ENCODE data around the gene CACNA1A.

DNA sequence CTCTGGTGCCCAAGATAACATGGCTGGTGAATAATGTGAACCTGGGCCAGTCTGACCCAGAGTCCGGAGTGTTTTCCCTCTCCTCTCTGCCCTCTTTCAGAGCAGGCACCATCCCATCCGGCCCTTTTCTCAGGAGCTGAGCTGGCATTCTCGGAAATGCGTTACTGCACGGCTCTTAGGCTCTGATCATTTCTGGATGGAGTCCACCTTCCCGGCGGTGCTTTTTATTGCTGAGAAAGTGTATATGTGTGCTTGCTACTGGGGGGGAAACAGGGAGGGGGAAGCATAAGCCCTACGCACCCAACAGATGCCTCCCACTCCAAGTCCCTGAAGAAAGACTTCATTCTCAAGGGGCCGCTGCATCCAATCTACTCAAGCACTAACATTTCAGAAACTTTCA lies 6.6 kb downstream of the CACNA1A start:
- TF ChIP-seq, protein P1, sequence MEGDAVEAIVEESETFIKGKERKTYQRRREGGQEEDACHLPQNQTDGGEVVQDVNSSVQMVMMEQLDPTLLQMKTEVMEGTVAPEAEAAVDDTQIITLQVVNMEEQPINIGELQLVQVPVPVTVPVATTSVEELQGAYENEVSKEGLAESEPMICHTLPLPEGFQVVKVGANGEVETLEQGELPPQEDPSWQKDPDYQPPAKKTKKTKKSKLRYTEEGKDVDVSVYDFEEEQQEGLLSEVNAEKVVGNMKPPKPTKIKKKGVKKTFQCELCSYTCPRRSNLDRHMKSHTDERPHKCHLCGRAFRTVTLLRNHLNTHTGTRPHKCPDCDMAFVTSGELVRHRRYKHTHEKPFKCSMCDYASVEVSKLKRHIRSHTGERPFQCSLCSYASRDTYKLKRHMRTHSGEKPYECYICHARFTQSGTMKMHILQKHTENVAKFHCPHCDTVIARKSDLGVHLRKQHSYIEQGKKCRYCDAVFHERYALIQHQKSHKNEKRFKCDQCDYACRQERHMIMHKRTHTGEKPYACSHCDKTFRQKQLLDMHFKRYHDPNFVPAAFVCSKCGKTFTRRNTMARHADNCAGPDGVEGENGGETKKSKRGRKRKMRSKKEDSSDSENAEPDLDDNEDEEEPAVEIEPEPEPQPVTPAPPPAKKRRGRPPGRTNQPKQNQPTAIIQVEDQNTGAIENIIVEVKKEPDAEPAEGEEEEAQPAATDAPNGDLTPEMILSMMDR (IDR thresholded peaks at IDR 0.05; ENCODE audit: poor library complexity), result no peak
- no peak for TF ChIP-seq EZH2 (IDR thresholded peaks at IDR 0.05; ENCODE audit: borderline replicate concordance)
